IMR-90 (cell line): ENCODE results near the gene RMI2. TPM values are rescaled to one million over a fixed set of nuclear protein-coding genes. Genes with fewer than 3 reads are reported as not detected.

Experiments used
- ATAC-seq: fragments of 200-7000 bp; cut with Tn5 transposase; 2 replicates; pipeline ENCODE4 v1.9.1; 2020; ENCODE audit warnings: low read depth, mild to moderate bottlenecking, moderate library complexity
- BruUV-seq: library from RNA; stranded (reverse); fragments of 400-500 nt; replicated peaks from 2 replicates; lab custom pipeline; 2021; lab: Mats Ljungman, UMichigan
- CTCF ChIA-PET: fragments of 300-600 bp; formaldehyde crosslinking; extraction: SDS; loops from one replicate; lab custom pipeline; 2021; ENCODE audit warnings: antibody characterized with exemption; lab: Yijun Ruan, JAX
- POLR2A ChIA-PET: fragments of 300-600 bp; sonication (Branson Sonifier 250); formaldehyde crosslinking; loops from one replicate; lab custom pipeline; 2022; ENCODE audit warnings: antibody characterized with exemption; ENCODE audit not compliant: unreplicated experiment; lab: Charles Lee
- DNase-seq: peaks from one replicate; pipeline ENCODE4 v3.0.0; 2013
- H2AFZ ChIP-seq: replicated peaks from 2 replicates; pipeline ENCODE3; 2013; ENCODE audit warnings: low read length, mild to moderate bottlenecking; ENCODE audit not compliant: poor library complexity
- H2AK5ac ChIP-seq: 2 replicates; pipeline ENCODE4 v1.6.1; 2013; ENCODE audit warnings: low read depth, low read length, inconsistent platforms
- H2AK9ac ChIP-seq: replicated peaks from 2 replicates; pipeline ENCODE3; 2013; ENCODE audit warnings: mild to moderate bottlenecking, low read depth, low read length, moderate library complexity; ENCODE audit not compliant: poor library complexity
- H2BK120ac ChIP-seq: 2 replicates; pipeline ENCODE4 v1.6.1; 2013; ENCODE audit warnings: low read depth, low read length, inconsistent platforms
- H2BK15ac ChIP-seq: 3 replicates; pipeline ENCODE4 v1.6.1; 2013; ENCODE audit warnings: low read depth, low read length, inconsistent platforms
- H2BK20ac ChIP-seq: 2 replicates; pipeline ENCODE4 v1.6.1; 2013; ENCODE audit warnings: low read depth, mild to moderate bottlenecking, inconsistent platforms, low read length, moderate library complexity
- H2BK5ac ChIP-seq: 2 replicates; pipeline ENCODE4 v1.6.1; 2013; ENCODE audit warnings: mild to moderate bottlenecking, low read depth, low read length, inconsistent platforms; ENCODE audit not compliant: poor library complexity, severe bottlenecking
- H3K14ac ChIP-seq: replicated peaks from 2 replicates; pipeline ENCODE4 v1.6.1; 2013; ENCODE audit warnings: low read depth, low read length, inconsistent platforms
- H3K18ac ChIP-seq: 2 replicates; pipeline ENCODE4 v1.6.1; 2013; ENCODE audit warnings: low read depth, low read length, control low read depth
- H3K23ac ChIP-seq: 2 replicates; pipeline ENCODE4 v1.6.1; 2013; ENCODE audit warnings: low read depth, low read length, inconsistent platforms
- H3K27ac ChIP-seq: 2 replicates; pipeline ENCODE4 v1.5.1; 2013; ENCODE audit warnings: mild to moderate bottlenecking, control low read depth, low read length; ENCODE audit not compliant: insufficient read depth
- H3K27me3 ChIP-seq: 2 replicates; pipeline ENCODE4 v1.6.1; 2013; ENCODE audit warnings: low read length; ENCODE audit not compliant: control insufficient read depth, insufficient read depth
- H3K36me3 ChIP-seq: 2 replicates; pipeline ENCODE4 v1.6.1; 2013; ENCODE audit warnings: low read length, mixed read lengths; ENCODE audit not compliant: control insufficient read depth, insufficient read depth
- H3K4ac ChIP-seq: 2 replicates; pipeline ENCODE4 v1.6.1; 2013; ENCODE audit warnings: low read depth, low read length, inconsistent platforms
- H3K4me1 ChIP-seq: 2 replicates; pipeline ENCODE4 v1.6.1; 2013; ENCODE audit warnings: low read length, mixed read lengths; ENCODE audit not compliant: control insufficient read depth, insufficient read depth
- H3K4me2 ChIP-seq: 2 replicates; pipeline ENCODE4 v1.6.1; 2013; ENCODE audit warnings: low read depth, mild to moderate bottlenecking, control low read depth, low read length, moderate library complexity
- H3K4me3 ChIP-seq: 2 replicates; pipeline ENCODE4 v1.5.1; 2013; ENCODE audit warnings: low read depth, mild to moderate bottlenecking, control low read depth, low read length, moderate library complexity; ENCODE audit not compliant: insufficient read depth
- H3K56ac ChIP-seq: 2 replicates; pipeline ENCODE4 v1.6.1; 2013; ENCODE audit warnings: low read length, inconsistent platforms; ENCODE audit not compliant: insufficient read depth; ENCODE audit errors: extremely low read depth
- H3K79me1 ChIP-seq, 2 experiments: 2 replicates each; pipeline ENCODE4 v1.6.1; 2013; ENCODE audit warnings: low read length in 2 of 2, inconsistent platforms in 1 of 2, low read depth in 1 of 2
- H3K9ac ChIP-seq: 2 replicates; pipeline ENCODE4 v1.6.1; 2013; ENCODE audit warnings: low read depth, low read length, control low read depth
- H3K9me1 ChIP-seq: 2 replicates; pipeline ENCODE4 v1.6.1; 2013; ENCODE audit warnings: low read length, inconsistent platforms; ENCODE audit not compliant: insufficient read depth
- H3K9me3 ChIP-seq: 2 replicates; pipeline ENCODE4 v1.6.1; 2013; ENCODE audit warnings: low read length; ENCODE audit not compliant: control insufficient read depth, insufficient read depth
- H4K20me1 ChIP-seq: 2 replicates; pipeline ENCODE4 v1.6.1; 2013; ENCODE audit warnings: low read length, inconsistent platforms; ENCODE audit not compliant: insufficient read depth
- H4K5ac ChIP-seq: 2 replicates; pipeline ENCODE4 v1.6.1; 2013; ENCODE audit warnings: mild to moderate bottlenecking, low read depth, low read length, control low read depth
- H4K8ac ChIP-seq, 2 experiments: 2 replicates each; pipeline ENCODE4 v1.6.1; 2013; ENCODE audit warnings: low read depth in 2 of 2, low read length in 2 of 2, control low read depth in 1 of 2, inconsistent platforms in 1 of 2
- H4K91ac ChIP-seq: 2 replicates; pipeline ENCODE4 v1.6.1; 2013; ENCODE audit warnings: low read depth, low read length, inconsistent platforms; ENCODE audit not compliant: insufficient read depth
- CEBPB ChIP-seq: IDR thresholded peaks from 2 replicates; pipeline ENCODE4 v1.6.1; 2012; ENCODE audit warnings: low read depth, low read length, improper control_type of control experiment
- FOS ChIP-seq: fragments of 150-350 bp; IDR thresholded peaks from 2 replicates; pipeline ENCODE4 v1.6.1; 2016; ENCODE audit warnings: low read depth, low read length
- MAFK ChIP-seq: IDR thresholded peaks from 2 replicates; pipeline ENCODE4 v1.6.1; 2012; ENCODE audit warnings: low read depth, low read length, improper control_type of control experiment
- MXI1 ChIP-seq: IDR thresholded peaks from 2 replicates; pipeline ENCODE4 v1.6.1; 2012; ENCODE audit warnings: low read depth, mild to moderate bottlenecking, low read length, moderate library complexity, borderline replicate concordance
- NFE2L2 ChIP-seq: fragments of 150-350 bp; IDR thresholded peaks from 2 replicates; pipeline ENCODE4 v1.6.1; 2016; ENCODE audit warnings: low read depth, mild to moderate bottlenecking, low read length
- RAD21 ChIP-seq: IDR thresholded peaks from 2 replicates; pipeline ENCODE4 v1.6.1; 2012; ENCODE audit warnings: low read length, improper control_type of control experiment
- RFX5 ChIP-seq: IDR thresholded peaks from 2 replicates; pipeline ENCODE4 v1.8.0; 2012; ENCODE audit warnings: low read depth, mild to moderate bottlenecking, low read length, moderate library complexity
- SMC3 ChIP-seq: fragments of 150-350 bp; IDR thresholded peaks from 2 replicates; pipeline ENCODE4 v1.6.1; 2016; ENCODE audit warnings: low read depth, mild to moderate bottlenecking, antibody characterized with exemption, low read length, moderate library complexity
- WGBS, 2 experiments: methylation state at CpG; one replicate each; pipeline versions ENCODE4 v1.1.5 to v1.1.7; 2013; ENCODE audit warnings: missing lambda C conversion rate in 2 of 2; ENCODE audit not compliant: insufficient read length in 1 of 2; ENCODE audit errors: extremely low coverage in 2 of 2; 5-methylcytosine and 5-hydroxymethylcytosine counted together
- dilution Hi-C: fragments of 300-500 bp; cut with HindIII; formaldehyde crosslinking; loops from one replicate; pipeline ENCODE4 v1.14.3; 2018; ENCODE audit warnings: low sequenced_read_pairs; ENCODE audit not compliant: unreplicated experiment
- in situ Hi-C: fragments of 300-500 bp; cut with MboI; formaldehyde crosslinking; loops from 3 replicates; pipeline ENCODE4 v1.14.3; 2019; ENCODE audit warnings: low sequenced_read_pairs, inconsistent platforms, mixed read lengths
- intact Hi-C: fragments of 100-400 bp; cut with micrococcal nuclease; formaldehyde crosslinking; loops from 2 replicates; pipeline ENCODE4 v1.10.0; 2022
- polyA plus RNA-seq, 3 experiments: library from polyadenylated mRNA; depleted of rRNA; stranded (reverse); fragments of >200 nt; gene quantifications; 2 replicates each; pipeline ENCODE4 v1.2.3, GENCODE V29; 2012; ENCODE audit warnings: low replicate concordance in 1 of 3
- total RNA-seq: library from RNA; depleted of rRNA; stranded (reverse); fragments of >200 nt; gene quantifications from 2 replicates; pipeline ENCODE4 v1.2.3, GENCODE V29; 2012
- TF ChIP-seq, protein P1 (sequence below): fragments of 150-350 bp; IDR thresholded peaks from 2 replicates; pipeline ENCODE4 v1.6.1; 2017; ENCODE audit warnings: mild to moderate bottlenecking, antibody characterized with exemption, low read length, low read depth
- TF ChIP-seq, protein P2 (sequence below): conservative IDR thresholded peaks from 2 replicates; pipeline ENCODE4 v1.5.1; 2012; ENCODE audit warnings: mild to moderate bottlenecking, low read depth, low read length, improper control_type of control experiment

The RMI2 gene
- total and polyA plus RNA-seq, 2 of the 4 experiments (the other 2 are of a cell fraction) = 3.2 to 5.6 TPM

DNA sequence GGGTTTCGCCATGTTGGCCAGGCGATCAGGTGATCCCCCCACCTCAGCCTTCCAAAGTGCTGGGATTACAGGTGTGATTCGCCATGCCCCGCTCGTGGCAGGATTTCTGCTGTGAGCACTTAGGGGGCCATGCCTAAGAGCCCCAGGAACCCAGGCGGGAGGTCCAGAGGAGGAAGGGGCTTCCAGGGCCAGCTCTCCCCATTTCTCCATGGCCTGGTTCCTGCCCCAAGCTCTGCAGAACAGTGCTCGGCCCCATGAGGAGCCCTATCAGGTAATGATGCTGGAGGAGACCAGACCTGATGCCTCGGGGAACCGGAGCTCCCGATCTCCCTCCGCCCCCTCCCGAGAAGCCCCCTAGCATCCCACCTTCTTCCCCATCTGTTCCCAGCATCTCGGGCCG is 53.6 kb downstream of the RMI2 start:
- ChIA-PET POLR2A (no interaction called here), CTCF (interaction anchor here (0.6 to 1.0 kb wide), 2 partner anchors 11 to 434 kb away, joined by 3 read pairs; no protein-coding TSS in a partner anchor)
- Histone ChIP-seq H2BK15ac (no peak overlapping the region), H3K4me1 (peaks cover 3% of the 10 kb centered on the region; the same call in 1 of the 2 replicates), H2AK5ac (no peak overlapping the region), H3K9me1 (no peaks in the 10 kb centered on the region), H3K56ac (no peak overlapping the region), H2BK5ac (no peak overlapping the region), H2AK9ac (no peak overlapping the region), H3K4me3 (no peak overlapping the region), H4K8ac (no peak overlapping the region), H4K91ac (no peak overlapping the region), H2BK20ac (no peak overlapping the region), H3K4ac (no peak overlapping the region), H4K5ac (no peak overlapping the region), H3K14ac (no peak overlapping the region), H3K4me2 (no peak overlapping the region), H3K9me3 (no peaks in the 10 kb centered on the region), H2BK120ac (no peak overlapping the region), H3K79me1 (no peaks in the 10 kb centered on the region), H3K23ac (no peak overlapping the region), H3K9ac (no peak overlapping the region), H4K20me1 (no peaks in the 10 kb centered on the region), H3K27me3 (peaks cover 3% of the 10 kb centered on the region; the same call in 1 of the 2 replicates), H3K18ac (no peak overlapping the region), H3K36me3 (no peaks in the 10 kb centered on the region), H2AFZ (no peak overlapping the region), H3K27ac (no peak overlapping the region)
- no peak for ATAC-seq
- 74% methylated on average over 5 of the region's 14 CpGs; no CpG with 5 or more reads in 1 of the 2 experiments for WGBS, 2 experiments
- TF ChIP-seq RAD21 = no peak
- TF ChIP-seq NFE2L2 = no peak
- no peak for TF ChIP-seq RFX5
- TF ChIP-seq, protein P1, sequence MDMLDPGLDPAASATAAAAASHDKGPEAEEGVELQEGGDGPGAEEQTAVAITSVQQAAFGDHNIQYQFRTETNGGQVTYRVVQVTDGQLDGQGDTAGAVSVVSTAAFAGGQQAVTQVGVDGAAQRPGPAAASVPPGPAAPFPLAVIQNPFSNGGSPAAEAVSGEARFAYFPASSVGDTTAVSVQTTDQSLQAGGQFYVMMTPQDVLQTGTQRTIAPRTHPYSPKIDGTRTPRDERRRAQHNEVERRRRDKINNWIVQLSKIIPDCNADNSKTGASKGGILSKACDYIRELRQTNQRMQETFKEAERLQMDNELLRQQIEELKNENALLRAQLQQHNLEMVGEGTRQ = no peak
- no peak for TF ChIP-seq SMC3
- TF ChIP-seq MXI1 = no peak
- no peak for TF ChIP-seq CEBPB
- no peak for TF ChIP-seq FOS
- TF ChIP-seq MAFK = no peak
- TF ChIP-seq, protein P2, sequence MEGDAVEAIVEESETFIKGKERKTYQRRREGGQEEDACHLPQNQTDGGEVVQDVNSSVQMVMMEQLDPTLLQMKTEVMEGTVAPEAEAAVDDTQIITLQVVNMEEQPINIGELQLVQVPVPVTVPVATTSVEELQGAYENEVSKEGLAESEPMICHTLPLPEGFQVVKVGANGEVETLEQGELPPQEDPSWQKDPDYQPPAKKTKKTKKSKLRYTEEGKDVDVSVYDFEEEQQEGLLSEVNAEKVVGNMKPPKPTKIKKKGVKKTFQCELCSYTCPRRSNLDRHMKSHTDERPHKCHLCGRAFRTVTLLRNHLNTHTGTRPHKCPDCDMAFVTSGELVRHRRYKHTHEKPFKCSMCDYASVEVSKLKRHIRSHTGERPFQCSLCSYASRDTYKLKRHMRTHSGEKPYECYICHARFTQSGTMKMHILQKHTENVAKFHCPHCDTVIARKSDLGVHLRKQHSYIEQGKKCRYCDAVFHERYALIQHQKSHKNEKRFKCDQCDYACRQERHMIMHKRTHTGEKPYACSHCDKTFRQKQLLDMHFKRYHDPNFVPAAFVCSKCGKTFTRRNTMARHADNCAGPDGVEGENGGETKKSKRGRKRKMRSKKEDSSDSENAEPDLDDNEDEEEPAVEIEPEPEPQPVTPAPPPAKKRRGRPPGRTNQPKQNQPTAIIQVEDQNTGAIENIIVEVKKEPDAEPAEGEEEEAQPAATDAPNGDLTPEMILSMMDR = no peak
- BruUV-seq = no TSS peak
- in situ Hi-C loops (loop anchor here (5.0 kb wide), 1 partner anchor 313 kb away; no protein-coding TSS in a partner anchor), intact Hi-C loops (loop anchor here (10.0 kb wide), 1 partner anchor 666 kb away; no protein-coding TSS in a partner anchor), dilution Hi-C loops (no loop called here)
- no peak for DNase-seq
